ENCODE data around the gene SCG3. TPM values are rescaled to one million over a fixed set of nuclear protein-coding genes. Genes with fewer than 3 reads are reported as not detected.

SCG3 gene
- polyA plus RNA-seq, 1 donor from 2014 or later = 68.7 TPM

GRCh38 chr15:51768018-51768417, 86.7 kb downstream of the SCG3 start:
- H3K36me3 ChIP-seq (ENCODE audit: insufficient read depth, low read length) = peaks cover 4% of the 10 kb centered on the region
- no peaks in the 10 kb centered on the region for H3K9me3 ChIP-seq (ENCODE audit: low read length)
- H3K4me2 ChIP-seq (ENCODE audit: low read length) = no peak overlapping the region
- TF ChIP-seq RAD21 (conservative IDR thresholded peaks at IDR 0.05) = no peak
- H3K9me2 ChIP-seq (ENCODE audit: insufficient read depth, low read length) = no peaks in the 10 kb centered on the region
- no peaks in the 10 kb centered on the region for H3K27me3 ChIP-seq (ENCODE audit: insufficient read depth, low read depth, low read length)
- no peaks in the 10 kb centered on the region for H4K20me1 ChIP-seq (ENCODE audit: insufficient read depth)
- no peaks in the 10 kb centered on the region for H3K79me2 ChIP-seq (replicated peaks; ENCODE audit: insufficient read depth, low read length)
- H3K27ac ChIP-seq (ENCODE audit: low read length) = no peak overlapping the region
- H3F3A ChIP-seq (ENCODE audit: insufficient read depth, low read length, poor library complexity, severe bottlenecking) = no peaks in the 10 kb centered on the region
- no peak overlapping the region for H2AFZ ChIP-seq (ENCODE audit: low read depth, low read length)
- H3K9ac ChIP-seq (ENCODE audit: low read length) = no peak overlapping the region
- no peak overlapping the region for H3K4me3 ChIP-seq (ENCODE audit: low read length)

Other genes starting within 250 kb of the SCG3 start
- gene DMXL2, start 58.7 kb upstream of the SCG3 start, polyA plus RNA-seq = 147 and 176 TPM in 2 replicates
- gene LYSMD2, start 56.2 kb downstream of the SCG3 start, polyA plus RNA-seq = 6.1 and 8.3 TPM in 2 replicates
- gene TMOD2, start 70.1 kb downstream of the SCG3 start, polyA plus RNA-seq = 79.9 and 80.3 TPM in 2 replicates
- 10.5 and 12.6 TPM in 2 replicates for gene TMOD3, start 148.2 kb downstream of the SCG3 start, polyA plus RNA-seq

All from neural cell (in vitro differentiated cells).